GM23248 (cell line): ENCODE measurements around the gene SPART. TPM values are rescaled to one million over a fixed set of nuclear protein-coding genes. Genes with fewer than 3 reads are reported as not detected.

Experiments used
- DNase-seq: peaks from one replicate; pipeline ENCODE4 v3.0.0-alpha.2; 2015
- H2AFZ ChIP-seq: fragments of 200-600 bp; sonication (generic); 2 replicates; pipeline ENCODE4 v1.6.1; 2016; ENCODE audit warnings: antibody characterized with exemption
- H3F3A ChIP-seq: fragments of 200-600 bp; sonication (generic); 2 replicates; pipeline ENCODE4 v1.6.1; 2016; ENCODE audit warnings: mild to moderate bottlenecking, antibody characterized with exemption, mixed run types; ENCODE audit not compliant: insufficient read depth
- H3K27ac ChIP-seq: fragments of 200-600 bp; sonication (generic); 2 replicates; pipeline ENCODE4 v1.5.1; 2016; ENCODE audit warnings: mild to moderate bottlenecking
- H3K27me3 ChIP-seq: fragments of 200-600 bp; sonication (generic); replicated peaks from 2 replicates; pipeline ENCODE4 v1.6.1; 2016; ENCODE audit warnings: mild to moderate bottlenecking; ENCODE audit not compliant: insufficient read depth
- H3K36me3 ChIP-seq: fragments of 200-600 bp; sonication (generic); 2 replicates; pipeline ENCODE4 v1.6.1; 2016; ENCODE audit warnings: low read depth, mild to moderate bottlenecking
- H3K4me1 ChIP-seq: fragments of 200-600 bp; sonication (generic); 2 replicates; pipeline ENCODE4 v1.6.1; 2016; ENCODE audit warnings: mild to moderate bottlenecking; ENCODE audit not compliant: insufficient read depth
- H3K4me2 ChIP-seq: fragments of 200-600 bp; sonication (generic); one replicate; pipeline ENCODE4 v1.6.1; 2016; ENCODE audit warnings: mild to moderate bottlenecking; ENCODE audit not compliant: unreplicated experiment
- H3K4me3 ChIP-seq: fragments of 200-600 bp; sonication (generic); 2 replicates; pipeline ENCODE4 v1.5.1; 2016; ENCODE audit warnings: mild to moderate bottlenecking
- H3K79me2 ChIP-seq: fragments of 200-600 bp; sonication (generic); 2 replicates; pipeline ENCODE4 v1.6.1; 2016; ENCODE audit warnings: mild to moderate bottlenecking; ENCODE audit not compliant: insufficient read depth
- H3K9ac ChIP-seq: fragments of 200-600 bp; sonication (generic); 2 replicates; pipeline ENCODE4 v1.6.1; 2016; ENCODE audit warnings: mild to moderate bottlenecking
- H3K9me2 ChIP-seq: fragments of 200-600 bp; sonication (generic); 2 replicates; pipeline ENCODE4 v1.6.1; 2016; ENCODE audit warnings: mixed run types, mild to moderate bottlenecking, moderate library complexity; ENCODE audit not compliant: insufficient read depth
- H3K9me3 ChIP-seq: fragments of 200-600 bp; sonication (generic); one replicate; pipeline ENCODE4 v1.6.1; 2017; ENCODE audit warnings: low read depth
- H4K20me1 ChIP-seq: fragments of 200-600 bp; sonication (generic); 2 replicates; pipeline ENCODE4 v1.6.0; 2016; ENCODE audit not compliant: insufficient read depth
- EZH2 ChIP-seq: fragments of 200-600 bp; sonication (generic); IDR thresholded peaks from 2 replicates; pipeline ENCODE4 v1.6.1; 2018; ENCODE audit warnings: antibody characterized with exemption, mild to moderate bottlenecking; ENCODE audit not compliant: insufficient read depth, poor library complexity, severe bottlenecking
- EZH2phosphoT487 ChIP-seq: fragments of 200-600 bp; sonication (generic); IDR thresholded peaks from 2 replicates; pipeline ENCODE4 v1.6.1; 2018; ENCODE audit warnings: antibody characterized with exemption, moderate library complexity, mild to moderate bottlenecking, low read depth; ENCODE audit not compliant: insufficient read depth
- WGBS, 2 experiments: methylation state at CpG; one replicate each; pipeline ENCODE4 v1.1.6; 2015 to 2017; ENCODE audit warnings: low lambda C conversion rate in 2 of 2, low coverage in 1 of 2; ENCODE audit errors: missing lambda C conversion rate in 2 of 2; 5-methylcytosine and 5-hydroxymethylcytosine counted together
- in situ Hi-C: fragments of 300-500 bp; cut with MboI; formaldehyde crosslinking; loops from 2 replicates; pipeline ENCODE4 v1.15.0; 2020
- polyA plus RNA-seq: library from polyadenylated mRNA; unstranded; fragments of >200 nt; fragmentation: Nextera tagmentation; extraction: Ambion mirVana; gene quantifications from 2 replicates; pipeline ENCODE4 v1.2.1, GENCODE V29; 2016
- total RNA-seq: library from RNA; depleted of rRNA; stranded (reverse); fragments of >200 nt; shearing (Covaris generic); gene quantifications from 2 replicates; pipeline ENCODE4 v1.2.3, GENCODE V29; 2014

SPART gene
- total and polyA plus RNA-seq, 2 experiments from 2014 or later, result 66.3 to 82.4 TPM

DNA sequence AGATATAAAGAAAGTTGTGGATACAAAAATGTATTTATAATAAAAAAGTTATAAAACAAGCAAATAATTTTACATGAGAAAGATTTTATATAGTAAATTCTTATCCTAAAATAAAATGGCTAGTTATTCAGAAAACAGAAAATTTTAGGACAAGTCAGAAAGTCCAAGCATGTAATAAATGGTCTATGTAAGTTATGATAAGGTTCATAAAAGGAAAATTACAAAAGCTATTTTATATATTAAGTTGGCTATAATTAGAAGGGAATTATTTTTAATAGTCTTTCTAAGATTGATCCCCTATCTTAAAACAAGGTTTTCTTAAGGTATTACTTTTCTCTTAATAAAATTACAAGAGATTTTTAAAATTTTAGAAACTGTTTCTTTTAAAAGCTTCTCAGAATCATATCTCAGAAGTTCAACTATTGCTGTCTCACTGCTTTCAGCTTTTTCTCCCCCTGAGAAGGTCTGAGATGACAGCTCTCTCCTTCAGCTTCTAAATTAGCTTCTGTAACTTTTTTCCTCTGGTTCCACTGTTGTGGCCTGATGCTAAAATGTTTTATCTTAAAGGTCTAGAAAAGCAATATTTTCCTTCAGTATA, 57.3 kb downstream of the SPART start:
- Histone ChIP-seq H3K36me3 (no peaks in the 10 kb centered on the region), H3K27ac (no peak overlapping the region), H3K4me2 (no peak overlapping the region), H3K79me2 (no peaks in the 10 kb centered on the region), H3K9me2 (no peaks in the 10 kb centered on the region), H3K4me1 (no peaks in the 10 kb centered on the region), H4K20me1 (no peaks in the 10 kb centered on the region), H3K4me3 (no peak overlapping the region), H3K9me3 (no peaks in the 10 kb centered on the region), H3K27me3 (0 out of 2 replicates have a peak, but pooled peaks cover 6% of the 10 kb centered on the region), H3K9ac (no peak overlapping the region), H3F3A (no peaks in the 10 kb centered on the region), H2AFZ (no peak overlapping the region)
- TF ChIP-seq EZH2 (no peak), EZH2phosphoT487 (no peak)
- in situ Hi-C loops, result loop anchor here (25.0 kb wide), 1 partner anchor 448 kb away; no protein-coding TSS in a partner anchor
- no peak for DNase-seq

DNA sequence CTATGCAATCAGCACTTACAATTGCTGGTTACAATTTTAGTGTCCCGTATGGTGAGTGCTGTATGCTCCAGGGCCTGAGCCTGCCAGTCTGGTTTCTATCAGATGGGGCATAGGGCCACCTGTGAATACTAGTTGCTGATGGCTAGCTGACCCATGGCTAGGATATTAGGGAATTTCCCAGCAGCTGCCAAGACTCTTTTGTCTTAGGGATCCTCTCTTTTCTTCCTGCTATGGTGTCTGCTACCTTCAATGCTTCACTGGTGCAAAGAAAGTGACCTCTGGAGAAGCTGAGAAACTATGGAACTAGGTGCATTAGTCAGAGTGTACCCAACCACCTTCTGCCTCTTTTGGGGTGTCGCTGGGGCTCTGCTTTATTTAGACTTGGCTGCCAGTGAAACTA, 60.2 kb downstream of the SPART start:
- in situ Hi-C loops, result loop anchor here (25.0 kb wide), 1 partner anchor 451 kb away; no protein-coding TSS in a partner anchor
- H3K4me1 ChIP-seq, result no peaks in the 10 kb centered on the region
- no peak for DNase-seq
- H3K4me3 ChIP-seq, result no peak overlapping the region
- TF ChIP-seq EZH2phosphoT487 (no peak), EZH2 (no peak)
- no peaks in the 10 kb centered on the region for H4K20me1 ChIP-seq
- no peaks in the 10 kb centered on the region for H3K79me2 ChIP-seq
- H3K9ac ChIP-seq, result no peak overlapping the region
- no peaks in the 10 kb centered on the region for H3F3A ChIP-seq
- 0 out of 2 replicates have a peak, but pooled peaks cover 6% of the 10 kb centered on the region for H3K27me3 ChIP-seq
- no peaks in the 10 kb centered on the region for H3K9me3 ChIP-seq
- H3K9me2 ChIP-seq, result no peaks in the 10 kb centered on the region
- no peak overlapping the region for H3K27ac ChIP-seq
- WGBS, 2 experiments, result 41 to 53% methylated on average over 2 of the region's 2 CpGs
- H3K4me2 ChIP-seq, result no peak overlapping the region
- no peaks in the 10 kb centered on the region for H3K36me3 ChIP-seq
- H2AFZ ChIP-seq, result no peak overlapping the region

DNA sequence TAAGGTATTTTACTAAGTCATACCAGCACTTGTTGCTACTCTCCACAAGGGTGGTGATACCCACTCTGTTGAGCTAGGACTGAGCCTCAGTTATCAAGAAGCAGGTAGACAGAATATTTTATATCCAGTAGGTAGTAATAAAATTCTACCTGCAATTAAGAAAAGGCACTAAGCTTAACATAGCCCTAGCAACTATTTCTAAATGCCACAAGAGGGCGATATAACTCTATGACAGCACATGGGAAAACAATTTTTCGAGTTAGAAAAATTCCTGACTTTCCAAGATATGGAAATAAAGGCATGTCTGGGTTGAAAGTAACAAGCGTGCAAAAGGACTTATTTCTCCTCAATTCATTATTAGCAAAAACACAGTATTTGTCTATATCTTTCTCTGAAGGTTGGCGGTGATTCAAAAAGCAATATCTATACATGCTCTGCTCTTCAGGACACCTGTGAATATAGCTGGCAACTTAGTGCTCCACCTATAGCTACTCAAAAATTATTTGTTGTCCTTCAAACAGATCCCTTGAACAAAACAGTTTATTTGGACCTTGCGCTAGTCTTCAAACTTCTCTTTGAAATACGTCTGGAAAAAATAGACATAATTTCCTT, 63.3 kb downstream of the SPART start:
- peak; percentile 64 for DNase-seq
- Histone ChIP-seq H3K4me1 (no peaks in the 10 kb centered on the region), H2AFZ (no peak overlapping the region), H3K9me2 (no peaks in the 10 kb centered on the region), H3K9me3 (no peaks in the 10 kb centered on the region), H3K27me3 (0 out of 2 replicates have a peak, but pooled peaks cover 6% of the 10 kb centered on the region), H3F3A (no peaks in the 10 kb centered on the region), H3K27ac (no peak overlapping the region), H4K20me1 (no peaks in the 10 kb centered on the region), H3K4me2 (no peak overlapping the region), H3K79me2 (no peaks in the 10 kb centered on the region), H3K36me3 (no peaks in the 10 kb centered on the region), H3K4me3 (no peak overlapping the region), H3K9ac (no peak overlapping the region)
- in situ Hi-C loops, result loop anchor here (25.0 kb wide), 1 partner anchor 454 kb away; no protein-coding TSS in a partner anchor
- TF ChIP-seq EZH2phosphoT487 (no peak), EZH2 (no peak)
- WGBS, 2 experiments, result 41 to 42% methylated on average over 6 of the region's 6 CpGs

DNA sequence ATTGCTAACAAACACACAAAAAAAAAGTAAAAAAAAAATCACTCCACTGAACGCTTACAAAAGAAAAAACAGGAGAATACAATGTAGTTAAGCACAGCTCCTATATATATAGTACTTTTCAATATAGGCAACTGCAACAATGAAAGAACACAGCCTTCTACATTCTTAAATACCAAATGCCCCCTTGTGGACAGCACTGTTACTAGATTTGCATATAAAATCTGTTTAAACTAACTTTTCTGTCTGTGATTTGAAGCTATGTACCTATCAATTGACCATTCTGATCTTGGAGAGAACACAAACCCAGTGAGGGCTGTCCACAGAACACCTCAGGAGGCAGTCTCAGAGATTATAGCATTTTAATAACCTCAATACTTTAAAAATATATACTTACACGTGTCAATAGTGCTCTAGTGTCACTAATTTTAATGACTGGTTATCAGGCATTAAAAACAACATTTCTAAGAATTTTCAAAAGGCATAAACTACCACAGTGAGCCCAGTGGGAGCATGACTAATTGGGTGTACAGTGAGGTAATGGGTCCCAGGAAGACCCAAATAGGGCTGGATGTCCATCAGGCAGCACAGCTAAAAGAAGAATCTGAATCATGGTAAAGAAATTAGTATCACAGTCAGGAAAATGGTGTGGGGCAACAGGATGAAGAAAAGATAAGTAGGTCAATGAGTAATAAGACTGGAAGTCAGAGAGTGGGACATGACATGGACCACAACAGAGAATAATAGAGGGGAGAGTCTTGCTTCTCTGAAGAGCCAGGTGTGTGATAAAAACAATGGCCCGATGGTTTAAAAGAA, 70.8 kb downstream of the SPART start:
- H3K9me2 ChIP-seq, result no peaks in the 10 kb centered on the region
- no peaks in the 10 kb centered on the region for H3K79me2 ChIP-seq
- H2AFZ ChIP-seq, result no peak overlapping the region
- peaks cover 5% of the 10 kb centered on the region for H3K4me1 ChIP-seq
- no peaks in the 10 kb centered on the region for H3K36me3 ChIP-seq
- no peaks in the 10 kb centered on the region for H3K9me3 ChIP-seq
- in situ Hi-C loops, result loop anchor here (5.0 to 25.0 kb wide), 2 partner anchors 298 to 462 kb away; no protein-coding TSS in a partner anchor
- DNase-seq, result peak; percentile 83
- no peaks in the 10 kb centered on the region for H3F3A ChIP-seq
- peak overlapping the region; percentile 9; the same call in 1 of the 2 replicates for H3K9ac ChIP-seq
- no peaks in the 10 kb centered on the region for H4K20me1 ChIP-seq
- H3K27me3 ChIP-seq, result no peaks in the 10 kb centered on the region
- WGBS, 2 experiments, result 56 to 59% methylated on average over 3 of the region's 3 CpGs
- no peak overlapping the region for H3K4me3 ChIP-seq
- H3K4me2 ChIP-seq, result peak overlapping the region; percentile 2
- no peak overlapping the region for H3K27ac ChIP-seq
- no peak for TF ChIP-seq EZH2phosphoT487
- TF ChIP-seq EZH2, result no peak
